Measurements from ENCODE around the gene TATDN2. TPM values are rescaled to one million over a fixed set of nuclear protein-coding genes. Genes with fewer than 3 reads are reported as not detected.

Gene TATDN2
- total RNA-seq, 2 experiments from 2014 or later, result 55.4 to 67.4 TPM

GRCh38 chr3:10309736-10310135 is 61.5 kb downstream of the TATDN2 start:
- no peak for ATAC-seq (ENCODE audit: low read depth)
- no peak for DNase-seq
- no peaks in the 10 kb centered on the region for H3K4me1 Mint-ChIP-seq
- H3K36me3 Mint-ChIP-seq, result peaks cover 14% of the 10 kb centered on the region
- H3K4me3 Mint-ChIP-seq, result no peak overlapping the region
- H3K27me3 Mint-ChIP-seq, result no peaks in the 10 kb centered on the region
- no peak overlapping the region for H3K27ac Mint-ChIP-seq
- POLR2A ChIA-PET, result no interaction called here
- H3K9me3 Mint-ChIP-seq, result no peaks in the 10 kb centered on the region

- no peak for DNase-seq
- H3K36me3 Mint-ChIP-seq, result peaks cover 14% of the 10 kb centered on the region
- H3K4me1 Mint-ChIP-seq, result no peaks in the 10 kb centered on the region
- no peak overlapping the region for H3K27ac Mint-ChIP-seq
- POLR2A ChIA-PET, result no interaction called here
- no peaks in the 10 kb centered on the region for H3K27me3 Mint-ChIP-seq
- H3K4me3 Mint-ChIP-seq, result no peak overlapping the region
- no peak for ATAC-seq (ENCODE audit: low read depth)
- H3K9me3 Mint-ChIP-seq, result no peaks in the 10 kb centered on the region
These were observed 62.3 kb downstream of the TATDN2 start for GRCh38 chr3:10310578-10310977.

- H3K4me3 Mint-ChIP-seq, result no peak overlapping the region
- DNase-seq (no peak), ATAC-seq (ENCODE audit: low read depth) (no peak)
- H3K36me3 Mint-ChIP-seq, result peaks cover 14% of the 10 kb centered on the region
- no peaks in the 10 kb centered on the region for H3K9me3 Mint-ChIP-seq
- H3K27me3 Mint-ChIP-seq, result no peaks in the 10 kb centered on the region
- POLR2A ChIA-PET, result interaction anchor here (1.3 kb wide), 1 partner anchor 9 kb away, joined by 4 read pairs; the partner anchor contains the start of gene SEC13
- H3K4me1 Mint-ChIP-seq, result no peaks in the 10 kb centered on the region
- H3K27ac Mint-ChIP-seq, result no peak overlapping the region
These were observed 63.5 kb downstream of the TATDN2 start for GRCh38 chr3:10311710-10312109.

GRCh38 chr3:10312391-10312790 is 64.1 kb downstream of the TATDN2 start:
- Mint-ChIP-seq H3K9me3 (no peaks in the 10 kb centered on the region), H3K36me3 (peaks cover 11% of the 10 kb centered on the region), H3K4me3 (no peak overlapping the region), H3K27me3 (no peaks in the 10 kb centered on the region), H3K27ac (no peak overlapping the region), H3K4me1 (no peaks in the 10 kb centered on the region)
- POLR2A ChIA-PET, result interaction anchor here (1.3 kb wide), 1 partner anchor 8 kb away, joined by 4 read pairs; the partner anchor contains the start of gene SEC13
- no peak for ATAC-seq (ENCODE audit: low read depth)
- no peak for DNase-seq

GRCh38 chr3:10312861-10313260 is 64.6 kb downstream of the TATDN2 start:
- ATAC-seq (ENCODE audit: low read depth) (no peak), DNase-seq (no peak)
- H3K36me3 Mint-ChIP-seq, result peaks cover 9% of the 10 kb centered on the region
- POLR2A ChIA-PET, result interaction anchor here (1.3 kb wide), 1 partner anchor 8 kb away, joined by 4 read pairs; the partner anchor contains the start of gene SEC13
- no peaks in the 10 kb centered on the region for H3K9me3 Mint-ChIP-seq
- H3K27me3 Mint-ChIP-seq, result no peaks in the 10 kb centered on the region
- no peak overlapping the region for H3K4me3 Mint-ChIP-seq
- H3K4me1 Mint-ChIP-seq, result no peaks in the 10 kb centered on the region
- H3K27ac Mint-ChIP-seq, result no peak overlapping the region

GRCh38 chr3:10315101-10315500 is 66.8 kb downstream of the TATDN2 start:
- Mint-ChIP-seq H3K9me3 (no peaks in the 10 kb centered on the region), H3K4me3 (no peak overlapping the region), H3K27ac (no peak overlapping the region), H3K36me3 (peaks cover 7% of the 10 kb centered on the region), H3K4me1 (peaks cover 10% of the 10 kb centered on the region), H3K27me3 (no peaks in the 10 kb centered on the region)
- no peak for ATAC-seq (ENCODE audit: low read depth)
- no peak for DNase-seq
- POLR2A ChIA-PET, result no interaction called here

GRCh38 chr3:10315771-10316344 is 67.6 kb downstream of the TATDN2 start:
- H3K4me3 Mint-ChIP-seq, result no peak overlapping the region
- no peak for ATAC-seq (ENCODE audit: low read depth)
- H3K27me3 Mint-ChIP-seq, result no peaks in the 10 kb centered on the region
- POLR2A ChIA-PET, result no interaction called here
- H3K4me1 Mint-ChIP-seq, result peaks cover 12% of the 10 kb centered on the region
- peaks cover 7% of the 10 kb centered on the region for H3K36me3 Mint-ChIP-seq
- H3K9me3 Mint-ChIP-seq, result no peaks in the 10 kb centered on the region
- no peak for DNase-seq
- H3K27ac Mint-ChIP-seq, result no peak overlapping the region

GRCh38 chr3:10317311-10317960 is 69.2 kb downstream of the TATDN2 start:
- POLR2A ChIA-PET, result no interaction called here
- Mint-ChIP-seq H3K4me3 (no peak overlapping the region), H3K27ac (no peak overlapping the region), H3K27me3 (no peaks in the 10 kb centered on the region), H3K4me1 (peaks cover 17% of the 10 kb centered on the region), H3K9me3 (no peaks in the 10 kb centered on the region), H3K36me3 (peaks cover 4% of the 10 kb centered on the region)
- DNase-seq, result no peak
- ATAC-seq (ENCODE audit: low read depth), result no peak

- Mint-ChIP-seq H3K36me3 (peaks cover 4% of the 10 kb centered on the region), H3K27ac (no peak overlapping the region), H3K4me1 (peaks cover 17% of the 10 kb centered on the region), H3K27me3 (no peaks in the 10 kb centered on the region), H3K9me3 (no peaks in the 10 kb centered on the region), H3K4me3 (no peak overlapping the region)
- POLR2A ChIA-PET, result no interaction called here
- no peak for ATAC-seq (ENCODE audit: low read depth)
- no peak for DNase-seq
These were observed 69.7 kb downstream of the TATDN2 start for GRCh38 chr3:10317961-10318350.

- Mint-ChIP-seq H3K36me3 (peaks cover 4% of the 10 kb centered on the region), H3K9me3 (no peaks in the 10 kb centered on the region), H3K4me1 (peaks cover 17% of the 10 kb centered on the region), H3K27me3 (no peaks in the 10 kb centered on the region), H3K27ac (peak overlapping the region; percentile 67), H3K4me3 (peak overlapping the region; percentile 81)
- ATAC-seq (ENCODE audit: low read depth) (no peak), DNase-seq (no peak)
- POLR2A ChIA-PET, result no interaction called here
These were observed 71.0 kb downstream of the TATDN2 start for GRCh38 chr3:10319251-10319650.

- peak overlapping the region; percentile 85 for H3K27ac Mint-ChIP-seq
- peaks cover 4% of the 10 kb centered on the region for H3K36me3 Mint-ChIP-seq
- POLR2A ChIA-PET, result interaction anchor here (1.7 to 1.9 kb wide), 2 partner anchors 72 to 387 kb away, joined by 8 to 10 read pairs; partner anchors contain the start of gene TATDN2
These were observed 71.5 kb downstream of the TATDN2 start for GRCh38 chr3:10319804-10320203.

GRCh38 chr3:10320320-10320677 is 72.0 kb downstream of the TATDN2 start:
- peak overlapping the region; percentile 85 for H3K27ac Mint-ChIP-seq
- H3K4me3 Mint-ChIP-seq, result peak overlapping the region; percentile 94
- peaks cover 17% of the 10 kb centered on the region for H3K4me1 Mint-ChIP-seq
- POLR2A ChIA-PET, result interaction anchor here (0.7 to 1.9 kb wide), 11 partner anchors 8 to 671 kb away, joined by 3 to 10 read pairs (median 4); partner anchors contain the start of genes ARPC4, CRELD1, MTMR14 and RPUSD3
- H3K36me3 Mint-ChIP-seq, result peaks cover 4% of the 10 kb centered on the region
- peaks cover 3% of the 10 kb centered on the region for H3K27me3 Mint-ChIP-seq
- DNase-seq, result no peak
- ATAC-seq (ENCODE audit: low read depth), result no peak
- no peaks in the 10 kb centered on the region for H3K9me3 Mint-ChIP-seq

More at GRCh38 chr3:10319804-10320203, 71.5 kb downstream of the TATDN2 start:
- ATAC-seq (ENCODE audit: low read depth) (no peak), DNase-seq (no peak)
- Mint-ChIP-seq H3K4me3 (peak overlapping the region; percentile 94), H3K9me3 (no peaks in the 10 kb centered on the region), H3K4me1 (peaks cover 17% of the 10 kb centered on the region), H3K27me3 (peaks cover 3% of the 10 kb centered on the region)

- H3K4me1 Mint-ChIP-seq, result peaks cover 17% of the 10 kb centered on the region
- peak overlapping the region; percentile 94 for H3K4me3 Mint-ChIP-seq
- H3K27ac Mint-ChIP-seq, result peak overlapping the region; percentile 71
- POLR2A ChIA-PET, result interaction anchor here (1.4 to 1.9 kb wide), 5 partner anchors 74 to 673 kb away, joined by 3 to 10 read pairs (median 4); partner anchors contain the start of genes ARPC4, CRELD1, MTMR14 and TATDN2
- H3K9me3 Mint-ChIP-seq, result no peaks in the 10 kb centered on the region
- H3K27me3 Mint-ChIP-seq, result peaks cover 16% of the 10 kb centered on the region
- ATAC-seq (ENCODE audit: low read depth), result no peak
- peaks cover 4% of the 10 kb centered on the region for H3K36me3 Mint-ChIP-seq
- DNase-seq, result no peak
These were observed 73.5 kb downstream of the TATDN2 start for GRCh38 chr3:10321630-10322351.
